ENCODE data around the gene ANKRD35.
"Not testable (repeated sequence)": the region's sequence is repeated elsewhere in the genome, so short reads cannot be mapped to it uniquely, and the experiment has no call there.

The ANKRD35 gene

GRCh38 chr1:145824499-145824842, 61.2 kb downstream of the ANKRD35 start:
- peak overlapping the region; percentile 96 for H3K4me3 ChIP-seq (ENCODE audit: low read depth, low read length)
- no peak for DNase-seq (ENCODE audit: low read depth)

GRCh38 chr1:145823565-145824498, 61.8 kb downstream of the ANKRD35 start, which contains the start of the genes POLR3C and RNF115:
Gene POLR3C (plus strand): TSS chr1:145824200. CDS start chr1:145825777, 1,577 bp downstream.
Gene RNF115 (minus strand): TSS chr1:145824095. CDS start chr1:145823873, 222 bp downstream.
- H3K4me3 ChIP-seq (ENCODE audit: low read depth, low read length), result peak within 1 kb of the TSS; percentile 96
- DNase-seq (ENCODE audit: low read depth), result peak; percentile 77

- H3K4me3 ChIP-seq (ENCODE audit: low read depth, low read length), result peak overlapping the region; percentile 28
- DNase-seq (ENCODE audit: low read depth), result not testable (repeated sequence)
Observed at GRCh38 chr1:145822779-145823331, 62.8 kb downstream of the ANKRD35 start.

- H3K4me3 ChIP-seq (ENCODE audit: low read depth, low read length); DNase-seq (ENCODE audit: low read depth): not testable (repeated sequence)
Observed at GRCh38 chr1:145818095-145818494, 67.6 kb downstream of the ANKRD35 start.
